Nephron (organoid): Measurements from ENCODE around the gene SLC27A6.

Experiments used
- H3K27ac Mint-ChIP-seq, 3 experiments: 2 replicates each; pipeline ENCODE4 v1.8.0; 2020; ENCODE audit warnings: mixed read lengths in 3 of 3, mild to moderate bottlenecking in 2 of 3, moderate library complexity in 1 of 3
- H3K27me3 Mint-ChIP-seq: 2 replicates; pipeline ENCODE4 v1.8.0; 2021; ENCODE audit warnings: low read depth, mild to moderate bottlenecking, moderate library complexity, mixed read lengths
- H3K36me3 Mint-ChIP-seq: 2 replicates; pipeline ENCODE4 v1.8.0; 2020; ENCODE audit warnings: low read depth, mixed read lengths
- H3K4me1 Mint-ChIP-seq: 2 replicates; pipeline ENCODE4 v1.8.0; 2020; ENCODE audit warnings: mixed read lengths
- H3K4me3 Mint-ChIP-seq, 3 experiments: 2 replicates each; pipeline ENCODE4 v1.8.0; 2020; ENCODE audit warnings: mild to moderate bottlenecking in 3 of 3, mixed read lengths in 3 of 3, moderate library complexity in 2 of 3
- H3K9me3 Mint-ChIP-seq: 2 replicates; pipeline ENCODE4 v1.8.0; 2020; ENCODE audit warnings: mixed read lengths
- TF ChIP-seq, protein P1 (sequence below), 3 experiments: fragments of 200-600 bp; sonication (generic); IDR thresholded peaks; one replicate each; pipeline ENCODE4 v1.5.0; 2021; ENCODE audit warnings: antibody characterized with exemption in 3 of 3; ENCODE audit not compliant: unreplicated experiment in 3 of 3

SLC27A6 gene

DNA sequence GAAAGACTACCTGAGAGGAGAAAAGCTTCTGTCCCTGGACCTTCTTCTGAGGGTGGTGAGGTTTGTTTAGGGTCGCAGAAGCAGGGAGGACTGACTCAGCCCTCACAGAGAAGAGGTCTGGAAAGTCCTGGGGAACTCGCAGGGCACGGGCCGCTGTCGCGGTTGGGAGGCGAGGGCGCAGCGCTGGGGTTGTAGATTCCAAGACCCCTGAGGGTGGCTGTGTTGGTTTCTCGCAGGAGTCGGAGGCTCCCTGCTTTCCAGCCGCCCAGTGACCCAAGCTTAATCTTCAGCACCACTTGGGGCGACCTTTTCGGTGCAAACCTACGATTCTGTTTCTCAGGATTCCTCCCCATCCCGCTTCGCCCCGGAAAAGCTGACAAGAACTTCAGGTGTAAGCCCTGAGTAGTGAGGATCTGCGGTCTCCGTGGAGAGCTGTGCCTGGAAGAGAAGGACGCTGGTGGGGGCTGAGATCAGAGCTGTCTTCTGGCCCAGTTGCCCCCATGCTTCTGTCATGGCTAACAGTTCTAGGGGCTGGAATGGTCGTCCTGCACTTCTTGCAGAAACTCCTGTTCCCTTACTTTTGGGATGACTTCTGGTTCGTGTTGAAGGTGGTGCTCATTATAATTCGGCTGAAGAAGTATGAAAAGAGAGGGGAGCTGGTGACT, 482 bp downstream of the SLC27A6 start:
- H3K27me3 Mint-ChIP-seq = peaks cover 60% of the 10 kb centered on the region
- peak overlapping the region; percentile 74 to 81 (median 76) for H3K4me3 Mint-ChIP-seq
- no peak overlapping the region for H3K27ac Mint-ChIP-seq
- peaks cover 23% of the 10 kb centered on the region for H3K9me3 Mint-ChIP-seq
- H3K4me1 Mint-ChIP-seq = no peaks in the 10 kb centered on the region
- TF ChIP-seq, protein P1, sequence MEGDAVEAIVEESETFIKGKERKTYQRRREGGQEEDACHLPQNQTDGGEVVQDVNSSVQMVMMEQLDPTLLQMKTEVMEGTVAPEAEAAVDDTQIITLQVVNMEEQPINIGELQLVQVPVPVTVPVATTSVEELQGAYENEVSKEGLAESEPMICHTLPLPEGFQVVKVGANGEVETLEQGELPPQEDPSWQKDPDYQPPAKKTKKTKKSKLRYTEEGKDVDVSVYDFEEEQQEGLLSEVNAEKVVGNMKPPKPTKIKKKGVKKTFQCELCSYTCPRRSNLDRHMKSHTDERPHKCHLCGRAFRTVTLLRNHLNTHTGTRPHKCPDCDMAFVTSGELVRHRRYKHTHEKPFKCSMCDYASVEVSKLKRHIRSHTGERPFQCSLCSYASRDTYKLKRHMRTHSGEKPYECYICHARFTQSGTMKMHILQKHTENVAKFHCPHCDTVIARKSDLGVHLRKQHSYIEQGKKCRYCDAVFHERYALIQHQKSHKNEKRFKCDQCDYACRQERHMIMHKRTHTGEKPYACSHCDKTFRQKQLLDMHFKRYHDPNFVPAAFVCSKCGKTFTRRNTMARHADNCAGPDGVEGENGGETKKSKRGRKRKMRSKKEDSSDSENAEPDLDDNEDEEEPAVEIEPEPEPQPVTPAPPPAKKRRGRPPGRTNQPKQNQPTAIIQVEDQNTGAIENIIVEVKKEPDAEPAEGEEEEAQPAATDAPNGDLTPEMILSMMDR (IDR thresholded peaks at IDR 0.05; ENCODE audit: unreplicated experiment in 3 of 3) = no peak
- H3K36me3 Mint-ChIP-seq = no peaks in the 10 kb centered on the region

DNA sequence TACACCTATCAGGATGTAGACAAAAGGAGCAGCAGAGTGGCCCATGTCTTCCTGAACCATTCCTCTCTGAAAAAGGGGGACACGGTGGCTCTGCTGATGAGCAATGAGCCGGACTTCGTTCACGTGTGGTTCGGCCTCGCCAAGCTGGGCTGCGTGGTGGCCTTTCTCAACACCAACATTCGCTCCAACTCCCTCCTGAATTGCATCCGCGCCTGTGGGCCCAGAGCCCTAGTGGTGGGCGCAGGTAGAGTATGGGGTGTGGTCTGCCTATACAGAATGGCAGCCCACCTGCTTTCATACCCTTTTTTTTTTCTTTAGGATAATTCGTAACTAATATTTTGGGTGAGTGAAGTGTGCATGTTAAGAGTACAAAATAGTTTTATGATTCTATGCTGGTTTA, 1.1 kb downstream of the SLC27A6 start:
- Mint-ChIP-seq H3K4me1 (no peaks in the 10 kb centered on the region), H3K9me3 (peaks cover 22% of the 10 kb centered on the region), H3K4me3 (peak overlapping the region; percentile 74 to 81 (median 76)), H3K27me3 (peaks cover 56% of the 10 kb centered on the region), H3K36me3 (no peaks in the 10 kb centered on the region), H3K27ac (no peak overlapping the region)
- TF ChIP-seq, protein P1 (IDR thresholded peaks at IDR 0.05; ENCODE audit: unreplicated experiment in 3 of 3) = no peak

DNA sequence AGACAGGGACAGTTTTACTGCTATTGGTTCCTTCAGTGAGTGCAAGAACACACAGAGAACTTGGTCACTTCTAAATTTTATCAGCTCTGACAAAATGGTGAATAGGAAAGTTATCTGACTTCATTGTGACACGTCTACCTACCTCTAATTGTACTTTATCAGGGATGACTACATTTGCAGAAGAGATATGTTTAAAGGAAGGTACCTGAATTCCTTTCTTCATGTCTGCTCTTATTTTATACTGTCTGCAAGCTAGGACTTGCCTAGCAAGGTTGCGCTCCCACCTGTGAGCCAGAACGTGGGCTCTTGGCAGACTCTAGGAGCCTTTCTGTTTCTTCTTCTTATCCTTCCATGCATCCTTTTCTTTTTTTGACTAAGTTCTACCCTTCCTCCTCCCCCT, 1.6 kb downstream of the SLC27A6 start:
- Mint-ChIP-seq H3K27ac (no peak overlapping the region), H3K27me3 (peaks cover 56% of the 10 kb centered on the region), H3K9me3 (peaks cover 26% of the 10 kb centered on the region), H3K36me3 (no peaks in the 10 kb centered on the region), H3K4me3 (peak overlapping the region; percentile 50 to 76 (median 74)), H3K4me1 (no peaks in the 10 kb centered on the region)
- TF ChIP-seq, protein P1 (IDR thresholded peaks at IDR 0.05; ENCODE audit: unreplicated experiment in 3 of 3) = no peak

DNA sequence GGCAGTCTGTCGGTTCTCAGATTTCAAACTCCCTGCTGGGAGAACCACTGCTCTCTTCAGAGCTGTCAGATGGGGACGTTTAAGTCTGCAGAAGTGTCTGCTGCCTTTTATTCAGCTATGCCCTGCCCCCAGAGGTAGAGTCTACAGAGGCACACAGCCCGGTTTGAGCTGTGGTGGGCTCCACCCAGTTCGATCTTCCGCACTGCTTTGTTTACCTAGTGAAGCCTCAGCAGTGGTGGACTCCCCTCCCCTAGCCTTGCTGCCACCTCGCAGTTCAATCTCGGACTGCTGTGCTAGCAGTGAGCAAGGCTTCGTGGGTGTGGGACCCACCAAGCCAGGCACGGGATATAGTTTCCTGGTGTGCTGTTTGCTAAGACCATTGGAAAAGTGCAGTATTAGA, 8.0 kb downstream of the SLC27A6 start:
- TF ChIP-seq, protein P1 (IDR thresholded peaks at IDR 0.05; ENCODE audit: unreplicated experiment in 3 of 3) = no peak
- Mint-ChIP-seq H3K4me3 (no peak overlapping the region), H3K9me3 (peaks cover 24% of the 10 kb centered on the region), H3K4me1 (no peaks in the 10 kb centered on the region), H3K27me3 (peaks cover 6% of the 10 kb centered on the region), H3K36me3 (peaks cover 5% of the 10 kb centered on the region), H3K27ac (no peak overlapping the region)

DNA sequence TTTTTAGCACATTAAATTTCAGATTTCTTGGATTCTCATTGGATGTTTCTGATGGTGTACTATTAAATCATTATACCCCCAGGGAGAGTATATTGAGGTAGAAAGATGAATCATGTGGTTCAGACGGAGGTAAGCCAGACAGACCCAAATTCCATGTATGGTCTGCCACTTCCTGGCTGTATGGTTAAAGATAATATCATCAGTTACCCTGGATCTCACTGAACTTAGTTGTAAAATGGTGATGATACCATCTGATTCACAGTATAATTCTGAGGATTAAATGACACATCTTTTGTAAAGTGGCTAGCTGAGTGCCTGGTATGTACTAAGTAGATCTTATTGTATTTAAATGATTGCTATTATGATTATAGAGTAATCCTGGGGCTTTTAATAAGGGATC, 9.3 kb downstream of the SLC27A6 start:
- H3K36me3 Mint-ChIP-seq = peaks cover 5% of the 10 kb centered on the region
- no peaks in the 10 kb centered on the region for H3K4me1 Mint-ChIP-seq
- peaks cover 18% of the 10 kb centered on the region for H3K9me3 Mint-ChIP-seq
- H3K4me3 Mint-ChIP-seq = no peak overlapping the region
- H3K27me3 Mint-ChIP-seq = peaks cover 2% of the 10 kb centered on the region
- TF ChIP-seq, protein P1 (IDR thresholded peaks at IDR 0.05; ENCODE audit: unreplicated experiment in 3 of 3) = no peak
- H3K27ac Mint-ChIP-seq = no peak overlapping the region

DNA sequence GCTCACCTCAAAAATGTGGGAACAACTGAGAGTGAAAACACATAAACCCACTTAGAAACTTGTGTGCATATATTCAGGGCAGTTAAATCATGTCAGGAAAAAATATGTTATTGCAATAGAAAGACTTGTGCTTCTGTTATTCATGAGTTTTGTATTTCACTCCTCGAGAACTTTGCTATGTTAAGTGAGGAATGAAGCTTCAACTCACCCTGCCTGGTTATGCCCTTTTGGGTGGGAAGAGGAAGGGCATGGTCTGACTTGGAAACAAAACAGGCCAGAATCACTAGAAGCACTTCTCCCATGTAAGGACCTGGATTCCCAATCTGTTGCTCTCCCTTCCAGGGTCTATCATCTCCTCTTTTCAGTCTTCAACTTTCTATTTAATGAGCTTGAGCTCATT, 14.5 kb downstream of the SLC27A6 start:
- Mint-ChIP-seq H3K36me3 (no peaks in the 10 kb centered on the region), H3K4me3 (no peak overlapping the region), H3K4me1 (no peaks in the 10 kb centered on the region), H3K27me3 (no peaks in the 10 kb centered on the region), H3K27ac (no peak overlapping the region), H3K9me3 (no peaks in the 10 kb centered on the region)
- TF ChIP-seq, protein P1 (IDR thresholded peaks at IDR 0.05; ENCODE audit: unreplicated experiment in 3 of 3) = no peak
